MM.1S (cell line): Measurements from ENCODE around the gene SESTD1.

Experiments used
- CTCF ChIP-seq: fragments of 300-600 bp; sonication (generic); IDR thresholded peaks from 2 replicates; pipeline ENCODE4 v1.5.1; 2016; ENCODE audit warnings: antibody characterized with exemption, low read length, mixed read lengths
- EZH2 ChIP-seq: fragments of 300-600 bp; sonication (generic); optimal IDR thresholded peaks from 2 replicates; pipeline ENCODE3; 2017; ENCODE audit warnings: low read depth, mild to moderate bottlenecking, antibody characterized with exemption, low read length, mixed read lengths
- EZH2phosphoT487 ChIP-seq: fragments of 300-600 bp; sonication (generic); IDR thresholded peaks from 2 replicates; pipeline ENCODE4 v1.6.1; 2018; ENCODE audit warnings: antibody characterized with exemption, low read length

GRCh38 chr2:179211355-179211754 is 53.3 kb downstream of the SESTD1 start:
- TF ChIP-seq CTCF (no peak), EZH2 (no peak), EZH2phosphoT487 (no peak)
